GM12891 (cell line): Measurements from ENCODE around the gene NACC2.

Source experiments
- POLR2A ChIP-seq: IDR thresholded peaks from 2 replicates; pipeline ENCODE4 v1.6.1; 2011; ENCODE audit warnings: low read depth, low read length, control low read depth
- POLR2AphosphoS5 ChIP-seq: IDR thresholded peaks from 2 replicates; pipeline ENCODE4 v1.6.1; 2011; ENCODE audit warnings: low read depth, low read length, control low read depth
- TAF1 ChIP-seq: IDR thresholded peaks from 2 replicates; pipeline ENCODE4 v1.6.1; 2011; ENCODE audit warnings: low read depth, low read length, control low read depth

GRCh38 chr9:136136127-136136925, 41.2 kb upstream of the NACC2 start:
- TF ChIP-seq POLR2A (no peak), TAF1 (no peak), POLR2AphosphoS5 (no peak)
